GM18868 (cell line): Measurements from ENCODE around the gene ADAMTS2.

ENCODE experiments used
- ATAC-seq: cut with Tn5 transposase; IDR thresholded peaks from one replicate; pipeline ENCODE4 v1.9.1; 2021; ENCODE audit warnings: mild to moderate bottlenecking, moderate library complexity; ENCODE audit not compliant: unreplicated experiment

ADAMTS2 gene

DNA sequence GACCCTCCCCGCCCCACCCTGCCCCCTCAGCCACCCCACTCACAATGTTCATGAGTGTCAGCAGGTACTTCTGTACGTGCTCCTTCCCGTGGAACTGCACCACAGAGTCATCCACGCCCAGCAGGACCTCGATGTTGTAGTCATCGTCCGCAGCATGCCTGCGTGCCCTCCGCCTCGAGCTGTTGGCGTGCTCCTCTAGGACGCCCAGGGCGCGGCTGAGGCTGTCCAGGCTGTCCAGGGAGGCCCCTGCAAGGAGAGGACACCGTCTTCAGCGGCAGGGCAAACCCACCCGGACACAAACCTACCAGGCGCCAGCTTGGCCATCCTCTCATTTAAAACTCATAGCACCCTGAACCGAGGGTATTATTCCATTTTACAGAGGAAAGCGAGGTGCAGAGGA, 137.8 kb downstream of the ADAMTS2 start:
- no peak for ATAC-seq

DNA sequence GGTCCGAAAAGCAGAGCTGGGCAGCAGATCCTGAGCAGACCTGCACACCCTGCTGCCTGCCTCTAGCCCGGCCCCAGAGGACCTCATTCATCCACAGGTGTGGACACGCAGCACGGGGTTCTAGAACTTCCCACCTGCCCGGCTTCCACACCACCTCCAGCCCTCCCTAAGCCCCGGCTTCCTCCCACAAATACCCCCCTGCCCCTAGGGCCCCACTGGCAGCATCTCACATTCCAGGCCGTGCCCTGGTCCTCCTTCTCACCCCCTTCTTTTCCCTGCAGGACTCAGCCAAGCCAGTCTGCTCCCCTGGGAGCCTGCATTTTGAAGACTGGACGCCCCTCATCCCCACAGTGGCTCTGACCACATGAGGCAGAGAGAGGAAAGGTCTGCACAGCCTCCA, 138.9 kb downstream of the ADAMTS2 start:
- ATAC-seq, result no peak

DNA sequence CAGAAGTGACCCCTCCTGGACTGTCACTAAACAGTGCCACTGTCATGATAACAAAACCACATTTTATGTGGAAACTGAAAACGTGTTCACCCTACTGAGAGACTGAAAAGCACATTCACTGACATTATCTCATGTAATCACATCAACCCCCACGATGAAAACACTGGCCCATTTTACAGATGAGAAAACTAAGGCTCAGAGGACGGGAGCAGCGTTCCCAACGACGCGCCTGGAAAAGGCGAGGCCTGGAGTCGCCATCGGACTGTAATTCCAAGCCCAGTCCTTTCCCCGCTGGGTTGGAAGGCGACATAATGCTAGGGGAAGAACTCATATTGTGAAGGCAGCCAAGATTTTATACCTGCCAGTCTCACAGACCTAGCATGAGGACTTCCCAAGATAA, 140.0 kb downstream of the ADAMTS2 start:
- ATAC-seq, result no peak

DNA sequence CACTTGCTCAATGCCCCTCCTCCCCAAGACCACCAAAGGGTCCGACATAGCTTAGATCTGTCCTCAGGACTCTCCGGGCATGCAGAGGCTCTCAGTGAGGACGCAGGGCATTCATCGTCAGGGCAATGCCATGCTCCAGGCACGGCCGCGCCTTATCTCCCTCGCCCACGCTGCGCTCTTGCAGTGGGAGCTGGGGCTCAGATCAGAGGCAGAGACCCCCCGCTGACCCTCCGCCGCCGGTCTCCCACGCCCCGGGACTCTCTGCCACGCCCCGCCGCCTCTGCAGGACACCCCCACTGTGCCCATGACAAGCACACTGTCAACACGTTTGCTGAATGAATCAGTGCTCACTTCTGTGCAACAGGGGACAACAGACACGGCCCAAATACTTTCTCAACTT, 140.7 kb downstream of the ADAMTS2 start:
- no peak for ATAC-seq

DNA sequence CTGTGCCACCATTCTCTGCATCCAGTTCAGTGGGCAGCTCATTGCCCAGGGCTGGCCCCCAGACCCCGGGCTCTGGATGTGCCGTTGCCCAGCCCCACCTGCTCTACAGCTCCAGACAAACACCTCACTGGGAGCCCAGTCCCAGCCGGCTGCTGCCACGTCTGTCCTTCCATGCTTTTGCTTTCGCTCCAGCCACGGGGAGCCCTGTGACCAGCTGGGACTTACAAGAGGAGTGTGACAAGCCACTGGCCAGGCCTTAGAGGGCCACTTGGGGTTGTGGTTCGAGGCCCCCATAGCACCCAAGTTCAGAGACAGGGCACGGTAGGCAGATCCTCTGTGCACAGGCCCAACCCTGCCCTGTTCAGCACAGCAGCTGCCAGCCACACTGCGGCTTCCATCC, 142.0 kb downstream of the ADAMTS2 start:
- ATAC-seq, result no peak

DNA sequence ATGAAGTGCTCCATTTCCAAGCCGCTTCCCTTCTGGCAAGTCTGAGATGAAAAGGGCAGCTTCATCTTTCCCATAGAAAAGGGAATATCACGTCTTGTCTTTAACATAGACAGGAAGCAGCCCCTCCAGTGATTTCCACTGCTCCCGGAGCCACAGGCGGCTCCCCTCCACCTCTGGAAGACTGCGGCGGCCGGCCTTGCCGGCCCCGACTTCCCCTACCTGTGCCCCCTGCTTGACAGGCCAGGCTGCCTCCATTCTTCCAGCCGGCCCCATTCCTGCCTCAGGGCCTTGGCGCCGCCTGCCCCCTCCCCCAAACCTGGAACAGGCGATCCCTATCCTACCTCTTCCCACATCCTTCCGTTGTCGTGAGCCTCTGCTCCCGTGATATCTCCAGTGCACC, 143.3 kb downstream of the ADAMTS2 start:
- no peak for ATAC-seq

DNA sequence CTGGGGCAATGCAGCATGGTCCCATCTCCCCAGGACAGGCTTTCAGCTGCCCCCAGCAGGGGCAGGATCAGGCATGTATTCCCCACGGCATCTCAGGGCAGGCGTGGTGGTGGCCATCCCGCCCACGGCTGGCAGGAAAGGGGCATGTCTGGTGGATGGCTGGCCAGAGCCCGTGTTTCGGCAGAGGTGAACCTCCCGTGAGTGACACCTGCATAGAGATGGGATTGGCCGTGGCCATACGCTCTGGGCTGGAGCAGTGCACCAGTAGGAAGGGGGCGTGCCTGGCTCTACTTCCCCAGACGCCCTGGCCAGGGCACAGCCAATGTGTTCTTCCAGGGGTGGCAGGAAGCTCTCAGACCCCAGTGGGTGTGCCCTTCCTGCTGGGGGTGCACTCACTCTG, 146.0 kb downstream of the ADAMTS2 start:
- ATAC-seq, result no peak

DNA sequence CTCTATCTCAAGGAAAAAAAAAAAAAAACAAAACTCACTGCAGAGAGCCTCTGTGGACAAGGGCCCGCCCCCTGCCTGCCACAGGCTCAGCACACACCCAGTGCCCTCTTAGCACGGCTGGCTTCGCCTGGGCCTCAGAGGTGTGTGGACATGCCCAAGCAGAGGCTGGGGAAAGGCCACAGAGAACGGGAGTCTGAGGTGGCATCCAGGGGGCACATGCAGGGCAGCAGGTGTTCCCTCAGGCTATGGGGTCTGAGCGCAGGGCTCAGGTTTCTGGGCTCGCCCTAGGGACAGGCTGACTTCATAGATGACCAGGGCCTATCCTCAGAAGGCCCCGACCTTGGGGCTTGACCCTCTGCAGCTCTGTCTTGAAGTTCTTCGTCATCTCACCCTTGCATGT, 146.4 kb downstream of the ADAMTS2 start:
- ATAC-seq, result no peak

DNA sequence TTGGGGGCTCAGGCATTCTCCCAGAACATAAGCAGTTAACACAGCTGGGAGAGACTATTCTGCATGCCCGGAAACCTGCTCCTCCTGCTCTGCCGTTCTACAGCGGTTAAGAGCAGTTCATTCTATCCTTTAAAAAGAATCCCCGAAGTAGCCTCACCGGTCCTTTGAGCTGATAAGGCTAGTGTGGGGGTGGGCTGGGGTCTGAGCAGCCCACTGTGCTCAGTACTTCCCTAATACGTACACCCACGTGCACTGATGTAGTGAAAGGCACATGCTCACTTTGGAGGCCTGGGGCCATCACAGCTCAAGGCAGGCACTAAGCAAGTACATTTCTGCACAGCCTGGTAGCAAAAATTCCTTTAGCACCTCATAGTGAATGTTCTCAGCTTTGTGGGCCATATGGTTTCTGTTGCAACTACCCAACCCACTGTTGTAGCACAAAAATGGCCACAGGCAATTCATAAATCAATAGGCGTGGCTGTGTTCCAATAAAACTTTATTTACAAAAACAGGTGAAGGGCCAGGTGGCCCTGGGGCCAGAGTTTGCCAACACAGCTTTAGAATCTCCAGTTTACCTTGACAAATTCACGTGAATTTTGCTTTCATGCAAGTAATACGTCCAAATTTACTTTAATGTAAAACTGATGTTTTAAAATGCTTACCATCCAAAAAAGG, 148.7 kb downstream of the ADAMTS2 start:
- ATAC-seq, result no peak

DNA sequence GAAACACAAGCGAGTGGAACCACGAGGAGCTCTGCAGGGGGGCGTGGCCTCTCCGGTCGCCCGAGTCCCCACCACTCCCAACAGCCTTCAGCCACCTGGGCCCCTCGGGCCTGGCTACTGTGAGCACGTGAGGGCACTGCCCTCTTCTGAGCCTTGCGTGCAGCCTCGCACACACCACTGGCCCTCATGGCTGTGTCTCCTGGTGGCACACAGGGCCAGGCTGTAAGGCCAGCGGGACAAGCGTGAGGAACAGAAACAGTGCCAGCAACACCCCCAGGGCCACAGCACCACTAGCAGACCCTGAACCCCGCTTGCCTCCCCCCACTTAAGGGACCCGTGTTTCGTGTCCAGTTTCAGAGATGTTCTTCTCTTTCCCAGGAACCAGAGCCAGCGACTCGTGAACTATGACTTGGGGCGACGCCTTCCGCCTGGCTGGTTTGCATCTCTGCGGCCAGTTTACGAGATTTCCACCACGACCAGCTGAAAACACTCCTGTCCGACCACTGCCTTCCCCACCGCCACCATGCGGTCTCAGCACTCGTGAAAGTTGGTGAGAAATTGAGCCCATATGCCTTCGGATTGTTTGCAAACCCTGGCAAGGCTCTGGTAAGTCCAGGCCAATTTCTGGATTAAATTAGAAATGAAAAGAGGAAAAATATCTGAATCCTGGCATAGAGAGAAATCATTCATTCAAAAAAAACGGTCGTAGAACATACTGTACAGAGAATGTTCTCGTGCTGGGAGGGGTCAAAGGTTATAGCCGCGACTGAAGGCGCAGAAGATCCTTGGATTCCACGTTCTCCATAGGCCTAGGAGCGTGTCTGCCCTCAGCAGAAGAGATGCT, 149.5 kb downstream of the ADAMTS2 start:
- no peak for ATAC-seq

DNA sequence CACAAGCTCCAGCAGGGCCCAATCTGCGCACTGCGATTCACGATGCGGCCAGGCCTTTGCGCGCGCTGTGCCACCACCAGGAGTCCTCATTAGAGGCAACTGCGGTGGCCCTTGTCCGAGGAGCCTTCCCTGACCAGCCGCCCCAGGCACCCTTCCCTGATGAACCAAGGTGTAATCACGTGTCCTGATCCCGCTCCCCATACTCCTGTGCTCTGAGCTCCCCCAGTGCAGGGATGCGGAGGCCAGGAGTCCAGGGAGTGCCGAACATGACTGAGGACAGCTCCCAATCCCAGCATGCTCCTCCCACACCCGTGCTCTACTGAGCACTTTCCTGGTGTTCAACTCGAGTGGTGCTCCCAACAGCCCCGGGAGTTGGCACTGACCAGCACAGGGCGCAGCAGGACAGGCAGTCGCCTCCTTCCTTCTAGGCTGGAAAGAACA, 150.3 kb downstream of the ADAMTS2 start:
- no peak for ATAC-seq

DNA sequence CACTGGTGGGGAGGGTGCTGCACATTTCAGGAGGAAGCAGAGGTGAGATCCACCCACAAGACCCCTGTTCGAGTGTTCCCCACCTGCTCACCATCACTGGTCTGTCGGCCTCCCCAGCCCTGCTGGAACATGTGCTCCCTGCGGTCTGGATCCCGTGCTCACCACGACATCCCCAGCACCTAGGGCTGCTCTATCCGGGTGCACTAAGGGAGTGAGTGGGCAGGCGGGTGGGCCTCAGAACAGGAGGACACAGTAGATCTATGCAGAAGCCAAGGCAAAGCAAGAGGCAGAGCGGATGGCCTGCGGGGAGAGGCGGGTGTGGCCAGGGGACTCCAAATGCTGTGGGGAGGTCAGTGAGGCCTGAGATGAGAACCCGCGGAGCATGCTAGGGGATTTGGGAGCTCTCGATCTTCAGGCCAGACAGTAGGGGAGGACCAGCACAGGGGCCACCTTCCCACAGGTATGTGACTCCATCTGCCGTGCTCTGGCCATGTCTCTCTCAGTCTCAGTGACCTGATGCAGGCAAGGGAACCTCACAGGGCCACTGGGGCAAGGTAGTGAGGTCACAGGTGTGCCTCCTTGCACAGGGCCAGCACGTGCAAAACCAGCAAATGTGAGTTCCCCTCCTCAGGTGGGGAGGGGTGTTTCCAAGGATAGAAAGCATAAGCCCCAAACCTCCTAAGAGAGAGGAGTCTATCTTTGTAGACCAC, 150.9 kb downstream of the ADAMTS2 start:
- ATAC-seq, result no peak

DNA sequence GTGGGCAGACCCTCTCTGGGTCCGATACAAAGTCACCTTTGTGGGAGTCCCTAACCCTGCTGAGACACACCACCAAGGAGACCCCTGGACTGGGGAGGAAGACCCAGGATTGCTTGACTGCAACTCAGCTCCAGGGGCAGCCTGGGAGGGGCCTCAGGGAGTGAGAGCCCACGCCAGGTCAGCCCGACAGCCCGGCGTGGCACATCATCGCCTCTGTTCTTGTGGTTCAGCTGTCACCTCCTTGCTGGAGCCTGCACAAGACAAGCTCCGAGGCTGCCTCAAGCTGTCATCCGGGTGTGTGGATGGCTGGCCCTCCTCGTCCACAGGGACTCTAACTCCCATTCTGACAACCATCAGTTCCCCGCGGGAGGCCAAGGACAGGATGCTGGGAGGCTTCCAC, 151.5 kb downstream of the ADAMTS2 start:
- no peak for ATAC-seq

DNA sequence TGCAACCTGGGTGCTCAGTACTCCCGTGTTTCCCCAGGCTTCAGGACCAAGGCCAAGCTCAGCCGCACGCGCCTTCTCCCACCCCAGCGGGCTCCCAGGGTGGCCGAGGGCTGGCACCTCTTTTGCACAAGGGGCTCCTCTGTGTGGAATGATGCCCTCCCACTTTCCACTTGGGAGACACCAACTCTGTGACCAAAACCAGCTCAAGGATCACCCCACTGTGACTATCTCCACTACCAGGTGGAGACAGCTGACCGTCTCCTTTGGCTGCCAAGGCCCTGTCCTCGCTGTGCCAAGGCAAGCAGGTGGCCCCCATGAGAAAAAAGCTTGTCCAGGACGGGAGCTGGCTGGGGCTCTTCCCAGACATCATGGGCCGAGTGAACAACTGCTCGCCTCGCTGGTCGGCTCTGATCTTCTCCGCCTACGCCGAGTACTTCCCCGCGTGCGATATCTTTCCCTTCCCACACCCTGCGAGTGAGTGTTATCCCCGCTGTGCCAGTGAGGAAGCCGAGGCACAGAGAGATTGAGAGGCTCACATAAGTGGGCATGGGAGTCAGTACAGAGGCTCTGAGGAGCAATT, 152.3 kb downstream of the ADAMTS2 start:
- no peak for ATAC-seq

DNA sequence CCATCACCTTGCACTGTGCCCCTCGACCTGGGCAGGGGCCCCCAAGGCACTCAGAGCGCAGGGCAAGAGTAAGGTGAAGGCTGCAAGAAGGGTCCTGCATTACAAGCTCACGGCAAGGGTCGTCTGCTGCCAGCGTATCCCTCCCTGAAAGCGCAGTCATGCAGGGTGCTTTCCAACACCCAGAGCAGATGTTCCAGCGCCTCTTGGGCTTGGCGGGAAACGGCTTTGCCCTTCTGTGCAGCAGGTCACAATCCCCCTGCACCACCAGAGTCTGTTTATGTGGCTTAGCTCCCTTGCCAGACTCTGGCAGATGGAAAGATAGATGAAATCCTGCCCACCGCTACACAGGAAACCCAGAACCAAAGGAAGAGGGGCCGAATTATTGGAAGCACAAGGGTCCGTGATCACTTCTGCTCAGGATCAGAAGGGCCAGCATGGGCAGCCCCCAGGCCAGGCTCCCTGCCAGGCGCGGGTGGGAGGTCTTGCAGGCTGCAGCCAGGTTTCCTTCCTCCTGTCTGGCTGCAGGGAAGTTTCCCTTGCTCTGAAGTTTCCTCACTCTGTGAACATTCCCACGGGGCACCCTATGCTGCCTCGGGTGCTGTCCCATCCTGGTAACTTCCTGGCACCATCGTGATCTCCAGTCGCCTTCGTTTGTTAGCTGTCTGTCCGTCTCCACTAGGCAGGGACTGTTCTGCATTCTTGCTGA, 152.9 kb downstream of the ADAMTS2 start:
- ATAC-seq, result no peak

DNA sequence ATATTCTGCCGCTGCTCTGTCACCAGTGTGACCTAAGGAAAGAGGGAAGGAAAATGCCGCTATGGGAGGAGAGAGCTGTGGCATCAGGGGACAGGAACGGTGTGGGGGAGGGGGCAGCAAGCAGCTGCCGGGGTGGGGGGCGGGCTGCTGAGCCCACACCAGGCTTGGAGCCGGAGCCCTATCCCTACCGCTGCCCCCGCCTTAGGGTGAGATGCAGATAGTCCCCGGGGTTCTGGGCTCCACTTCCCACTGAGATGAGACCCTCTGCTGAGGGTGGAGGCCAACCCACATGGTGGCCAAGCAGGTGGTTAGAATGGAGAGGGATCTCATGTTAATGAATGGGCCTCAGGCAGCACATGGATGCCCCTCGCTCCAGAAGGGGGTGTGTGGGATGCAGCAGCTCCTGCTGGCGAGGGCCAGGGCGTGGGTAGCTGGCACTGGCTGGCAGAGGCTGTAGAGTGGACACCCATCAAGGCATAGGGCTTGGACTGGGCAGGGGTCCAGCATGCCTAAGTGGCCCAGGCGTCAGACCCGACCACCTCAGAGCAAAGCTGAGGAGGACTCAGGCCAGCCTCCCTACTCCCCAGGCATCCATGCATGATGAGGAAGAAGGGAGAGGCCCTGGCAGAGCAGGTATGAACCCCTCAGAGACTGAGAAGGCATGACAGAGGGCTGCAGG, 153.6 kb downstream of the ADAMTS2 start:
- no peak for ATAC-seq

DNA sequence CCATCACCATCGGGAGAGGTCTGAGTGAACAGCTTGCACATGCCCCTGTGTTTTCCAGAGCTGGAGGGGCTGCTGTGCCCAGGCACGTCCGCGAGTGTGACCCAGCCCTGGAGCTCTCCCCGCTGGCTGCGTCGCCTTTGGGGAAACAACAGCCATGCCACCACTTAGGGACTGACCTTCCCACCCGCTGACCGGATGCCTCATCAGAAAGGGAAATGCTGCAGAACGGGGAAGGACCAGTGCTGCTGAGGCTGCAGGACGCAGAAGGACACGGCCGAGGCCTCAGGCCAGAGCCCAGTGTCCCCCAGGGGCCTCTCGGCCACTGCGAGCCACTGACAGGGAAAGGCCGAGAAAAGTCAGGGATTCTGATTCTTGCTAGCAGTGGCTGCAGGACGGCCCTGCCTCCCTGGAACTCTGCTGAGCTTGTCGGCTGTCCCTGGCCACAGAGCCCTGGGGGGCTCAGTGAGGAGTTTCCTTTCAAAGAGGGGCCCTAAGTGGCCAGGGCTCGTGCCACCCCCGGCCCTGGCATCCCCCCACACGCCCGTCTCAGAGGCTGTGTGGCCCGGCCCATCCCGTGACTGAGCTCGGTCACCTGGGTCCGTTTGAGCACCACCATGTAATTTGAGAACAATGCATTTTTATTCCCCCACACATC, 154.3 kb downstream of the ADAMTS2 start:
- no peak for ATAC-seq

DNA sequence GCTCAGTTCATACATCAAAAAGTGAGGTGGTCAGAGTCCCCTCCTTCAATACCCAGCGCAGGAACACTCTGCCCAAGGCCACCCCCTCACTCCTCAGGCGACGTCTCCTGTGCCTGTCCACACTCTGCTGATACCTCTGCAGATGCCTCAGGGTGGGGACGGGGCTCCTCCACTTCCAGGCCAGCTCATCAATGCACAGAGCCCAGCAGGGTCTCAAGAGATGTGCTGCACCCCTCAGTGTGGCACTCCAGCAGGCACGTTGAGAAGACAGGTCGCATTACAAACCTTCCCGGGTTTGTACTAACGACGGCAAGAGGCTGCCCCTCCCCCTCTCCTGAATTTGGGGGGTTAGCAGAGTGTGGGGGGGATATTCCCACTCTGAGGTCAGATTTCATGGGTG, 156.6 kb downstream of the ADAMTS2 start:
- ATAC-seq, result no peak

DNA sequence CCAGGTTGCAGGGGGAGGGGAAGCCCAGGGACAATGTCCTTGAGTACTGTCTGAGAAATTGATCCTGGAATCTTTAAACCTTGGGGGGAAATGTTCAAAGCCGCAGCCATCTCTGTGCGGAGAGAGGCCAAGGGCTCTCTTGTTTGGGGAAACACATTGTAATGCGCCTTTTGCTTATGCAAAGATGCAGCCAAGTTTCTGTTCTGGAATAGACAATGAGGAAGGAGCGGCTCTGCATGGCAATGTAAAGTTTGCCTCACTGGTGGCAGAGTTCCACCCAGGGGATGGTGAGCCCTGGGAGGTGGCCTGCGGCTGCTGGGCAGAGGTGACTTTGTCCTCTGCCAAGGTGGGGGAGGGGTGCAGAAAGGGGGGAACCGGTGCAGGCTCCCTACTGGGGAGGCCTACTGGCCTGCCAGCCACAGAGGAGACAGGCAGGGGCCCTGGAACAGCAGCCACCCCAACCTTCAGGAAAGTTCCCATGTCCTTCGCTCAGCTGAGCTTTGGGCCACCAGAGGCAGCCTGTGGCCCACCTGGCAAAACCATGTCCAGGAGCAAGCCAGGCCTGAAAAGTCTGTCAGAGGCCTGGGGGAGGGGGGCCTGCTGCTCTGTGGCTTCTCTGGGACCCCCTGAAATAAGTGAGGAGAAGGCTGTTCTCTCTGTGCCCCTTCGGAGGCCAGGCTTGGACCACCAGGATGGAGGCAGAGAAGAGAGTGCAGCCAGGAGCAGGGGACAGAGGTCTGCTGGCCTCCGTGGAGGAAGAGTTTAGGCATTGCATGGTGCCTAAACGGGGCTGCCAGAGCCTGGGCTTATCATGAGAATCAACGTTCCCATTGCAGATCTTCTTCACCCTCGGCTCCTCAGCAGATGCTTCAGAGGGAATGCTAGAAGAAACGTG, 157.3 kb downstream of the ADAMTS2 start:
- no peak for ATAC-seq
